HFF-Myc (cell line): Measurements from ENCODE around the gene DDC.
A peak's percentile ranks its signal among the peaks of the same experiment; 100 is the strongest.
"Not testable (repeated sequence)": the region's sequence is repeated elsewhere in the genome, so short reads cannot be mapped to it uniquely, and the experiment has no call there.

ENCODE experiments used
- DNase-seq: peaks from one replicate; pipeline ENCODE4 v3.0.0-alpha.2; 2011; ENCODE audit warnings: low read depth; ENCODE audit errors: extremely low read depth
- H3K4me3 ChIP-seq: replicated peaks from 2 replicates; pipeline ENCODE4 v1.5.1; 2011; ENCODE audit warnings: low read depth, mild to moderate bottlenecking, control low read depth, low read length
- CTCF ChIP-seq: IDR thresholded peaks from 2 replicates; pipeline ENCODE4 v1.5.1; 2012; ENCODE audit warnings: mild to moderate bottlenecking, low read depth, low read length, control low read depth; ENCODE audit errors: missing control alignments

The DDC gene

GRCh38 chr7:50469181-50469580 lies 96.0 kb downstream of the DDC start:
- no peak overlapping the region for H3K4me3 ChIP-seq
- TF ChIP-seq CTCF = no peak
- DNase-seq = no peak

- no peak overlapping the region for H3K4me3 ChIP-seq
- peak; percentile 24 for DNase-seq
- TF ChIP-seq CTCF = peak; percentile 85
Measured at GRCh38 chr7:50467817-50468610, 97.2 kb downstream of the DDC start.

- no peak overlapping the region for H3K4me3 ChIP-seq
- no peak for TF ChIP-seq CTCF
- DNase-seq = no peak
Measured at GRCh38 chr7:50466815-50467585, 98.2 kb downstream of the DDC start.

- TF ChIP-seq CTCF = no peak
- H3K4me3 ChIP-seq = no peak overlapping the region
- no peak for DNase-seq
Measured at GRCh38 chr7:50463035-50463434, 102.2 kb downstream of the DDC start.

GRCh38 chr7:50462361-50462760 lies 102.8 kb downstream of the DDC start:
- no peak for DNase-seq
- no peak for TF ChIP-seq CTCF
- no peak overlapping the region for H3K4me3 ChIP-seq

- DNase-seq = no peak
- no peak overlapping the region for H3K4me3 ChIP-seq
- no peak for TF ChIP-seq CTCF
Measured at GRCh38 chr7:50461695-50462094, 103.5 kb downstream of the DDC start.

GRCh38 chr7:50459183-50459582 lies 106.0 kb downstream of the DDC start:
- DNase-seq, H3K4me3 ChIP-seq: not testable (repeated sequence)

GRCh38 chr7:50458651-50459050 lies 106.6 kb downstream of the DDC start:
- not testable (repeated sequence) for H3K4me3 ChIP-seq, DNase-seq
